ENCODE results near the gene SRPRA. TPM values are rescaled to one million over a fixed set of nuclear protein-coding genes. Genes with fewer than 3 reads are reported as not detected.

The SRPRA gene
- polyA plus RNA-seq, 1 donor from 2014 or later: 24.9 TPM

GRCh38 chr11:126308271-126308671 is 39.6 kb upstream of the SRPRA start:
- Histone ChIP-seq H3K79me2 (replicated peaks; ENCODE audit: insufficient read depth, low read length) (peaks cover 3% of the 10 kb centered on the region), H3K27ac (ENCODE audit: low read length) (no peak overlapping the region), H3K4me3 (ENCODE audit: low read length) (no peak overlapping the region), H3K9me3 (ENCODE audit: low read length) (no peaks in the 10 kb centered on the region), H3K9ac (ENCODE audit: low read length) (no peak overlapping the region), H3K4me2 (ENCODE audit: low read length) (no peak overlapping the region), H3K27me3 (ENCODE audit: insufficient read depth, low read depth, low read length) (no peaks in the 10 kb centered on the region), H2AFZ (ENCODE audit: low read depth, low read length) (no peak overlapping the region), H3F3A (ENCODE audit: insufficient read depth, low read length, poor library complexity, severe bottlenecking) (no peaks in the 10 kb centered on the region), H3K36me3 (ENCODE audit: insufficient read depth, low read length) (no peaks in the 10 kb centered on the region), H3K9me2 (ENCODE audit: insufficient read depth, low read length) (no peaks in the 10 kb centered on the region), H4K20me1 (ENCODE audit: insufficient read depth) (no peaks in the 10 kb centered on the region)
- no peak for TF ChIP-seq REST (IDR thresholded peaks at IDR 0.05; ENCODE audit: borderline replicate concordance)
- no peak for TF ChIP-seq CTCF (IDR thresholded peaks at IDR 0.05; ENCODE audit: poor library complexity, severe bottlenecking)
- TF ChIP-seq RAD21 (conservative IDR thresholded peaks at IDR 0.05): no peak
- TF ChIP-seq POLR2AphosphoS5 (IDR thresholded peaks at IDR 0.05): no peak
- TF ChIP-seq SMC3 (conservative IDR thresholded peaks at IDR 0.05; ENCODE audit: poor library complexity): no peak
- TF ChIP-seq MXI1 (conservative IDR thresholded peaks at IDR 0.05; ENCODE audit: poor library complexity, severe bottlenecking): no peak
- TF ChIP-seq EZH2 (IDR thresholded peaks at IDR 0.05; ENCODE audit: borderline replicate concordance, insufficient read depth, low read length, poor library complexity, severe bottlenecking): no peak
- TF ChIP-seq TAF1 (IDR thresholded peaks at IDR 0.05; ENCODE audit: low read depth): no peak
- no peak for TF ChIP-seq EP300 (conservative IDR thresholded peaks at IDR 0.05; ENCODE audit: poor library complexity, severe bottlenecking)

GRCh38 chr11:126307706-126308105 is 39.0 kb upstream of the SRPRA start:
- Histone ChIP-seq H3K79me2 (replicated peaks; ENCODE audit: insufficient read depth, low read length) (peaks cover 9% of the 10 kb centered on the region), H3K9me2 (ENCODE audit: insufficient read depth, low read length) (no peaks in the 10 kb centered on the region), H3K9ac (ENCODE audit: low read length) (no peak overlapping the region), H4K20me1 (ENCODE audit: insufficient read depth) (no peaks in the 10 kb centered on the region), H3K27me3 (ENCODE audit: insufficient read depth, low read depth, low read length) (no peaks in the 10 kb centered on the region), H3K36me3 (ENCODE audit: insufficient read depth, low read length) (no peaks in the 10 kb centered on the region), H3K9me3 (ENCODE audit: low read length) (no peaks in the 10 kb centered on the region), H3K27ac (ENCODE audit: low read length) (no peak overlapping the region), H2AFZ (ENCODE audit: low read depth, low read length) (no peak overlapping the region), H3K4me3 (ENCODE audit: low read length) (no peak overlapping the region), H3F3A (ENCODE audit: insufficient read depth, low read length, poor library complexity, severe bottlenecking) (no peaks in the 10 kb centered on the region), H3K4me2 (ENCODE audit: low read length) (no peak overlapping the region)
- TF ChIP-seq CTCF (IDR thresholded peaks at IDR 0.05; ENCODE audit: poor library complexity, severe bottlenecking): peak; percentile 40
- no peak for TF ChIP-seq EP300 (conservative IDR thresholded peaks at IDR 0.05; ENCODE audit: poor library complexity, severe bottlenecking)
